GM19328 (cell line): ENCODE data around the gene IGFBP2.

Experiments used
- ATAC-seq: cut with Tn5 transposase; IDR thresholded peaks from one replicate; pipeline ENCODE4 v1.9.1; 2021; ENCODE audit warnings: mild to moderate bottlenecking, moderate library complexity; ENCODE audit not compliant: unreplicated experiment

The IGFBP2 gene

DNA sequence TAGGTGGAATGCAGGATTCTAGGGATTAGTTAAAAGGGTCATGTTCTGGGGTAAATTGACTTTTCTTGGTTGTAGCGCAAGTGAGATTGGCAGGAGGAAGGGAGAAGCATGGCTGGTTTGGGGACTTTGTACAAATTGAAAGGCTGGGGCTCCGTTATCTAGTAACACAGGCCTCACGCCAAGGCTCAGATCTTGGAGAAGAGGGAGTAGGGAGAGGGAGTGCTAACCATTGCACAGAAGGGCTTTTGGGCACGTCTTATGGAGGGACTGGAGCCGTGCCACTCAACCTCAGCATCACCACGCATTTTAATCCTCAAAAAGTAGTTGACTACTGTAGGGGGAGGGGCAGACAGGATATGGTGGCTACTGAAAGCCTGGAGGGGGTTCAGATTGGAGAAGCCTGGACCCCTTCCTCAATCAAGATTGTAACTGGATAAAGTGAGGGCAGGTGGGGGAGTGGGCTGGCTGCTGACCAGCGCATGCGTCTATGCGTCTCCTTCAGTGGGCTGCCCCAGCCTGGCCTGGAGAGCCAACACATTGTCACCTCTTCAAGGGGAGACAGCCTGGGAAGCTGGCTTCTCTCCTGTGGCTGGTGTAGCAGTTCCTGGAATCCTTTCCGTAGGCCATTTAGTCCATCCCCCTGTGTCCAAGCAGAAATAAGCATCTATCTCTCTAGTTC, 47.9 kb downstream of the IGFBP2 start:
- ATAC-seq = no peak

DNA sequence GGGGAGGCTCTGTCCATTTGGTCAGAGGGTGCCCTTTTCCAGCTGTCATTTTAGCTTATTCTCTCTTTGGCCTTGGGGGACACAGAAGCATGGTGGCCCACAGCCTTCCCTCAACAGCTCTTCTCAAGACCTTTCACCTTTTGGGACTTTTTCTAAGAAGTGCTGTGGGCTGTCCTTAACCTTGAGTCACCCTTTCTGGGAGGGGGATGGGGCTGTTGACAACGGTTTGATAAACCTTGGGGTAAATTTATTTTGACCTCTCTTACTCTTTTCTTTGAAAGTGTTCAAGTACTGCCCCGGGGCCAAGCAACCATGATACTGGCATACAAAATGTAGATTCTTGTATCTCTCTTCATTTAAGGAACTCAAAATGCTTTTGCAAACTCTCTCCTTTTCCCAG, 48.5 kb downstream of the IGFBP2 start:
- ATAC-seq = no peak

DNA sequence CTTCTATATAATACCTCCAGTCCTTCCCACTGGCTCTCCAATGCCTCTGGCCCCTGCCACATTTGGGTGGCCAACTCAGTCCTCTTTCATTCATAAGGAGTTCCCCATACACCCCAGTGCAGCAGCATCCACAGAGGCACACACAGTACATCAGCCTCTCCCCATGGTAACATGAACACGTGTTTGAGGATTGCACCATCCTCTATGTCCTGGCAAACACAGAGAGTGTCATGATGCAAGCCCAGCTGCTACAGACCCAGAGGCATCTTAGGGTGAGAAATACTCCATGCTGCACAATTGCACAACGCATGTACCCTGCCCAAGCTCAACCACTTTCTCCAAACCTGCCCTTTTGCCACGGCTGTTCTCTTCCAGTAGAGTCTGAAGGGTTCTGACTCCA, 50.6 kb downstream of the IGFBP2 start:
- ATAC-seq = no peak

DNA sequence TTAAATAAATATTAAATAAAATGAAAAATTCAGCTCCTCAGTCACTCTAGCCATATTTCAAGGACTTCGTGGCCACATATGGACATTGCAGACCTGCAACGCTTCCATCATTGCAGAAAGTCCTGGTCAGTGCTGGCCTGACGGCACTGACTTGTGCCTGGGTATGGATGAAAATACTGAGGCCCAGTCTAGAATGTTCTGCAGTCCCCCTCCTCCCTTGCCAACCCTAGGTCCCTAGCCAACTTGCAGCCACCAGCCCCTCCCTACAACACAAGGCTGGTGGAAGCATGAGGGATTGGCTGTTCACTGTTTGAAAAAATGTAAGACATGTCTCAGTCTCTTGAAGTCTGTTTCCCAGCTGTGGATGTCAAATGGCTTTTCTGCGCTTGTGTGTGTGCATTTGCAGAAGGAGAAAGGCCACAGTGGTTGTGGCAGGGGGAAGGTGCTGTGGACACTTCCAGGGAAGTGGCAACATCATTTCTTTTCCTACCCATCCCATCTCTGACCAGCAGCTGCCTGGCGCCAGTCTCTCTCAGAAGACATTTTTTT, 52.2 kb downstream of the IGFBP2 start:
- no peak for ATAC-seq

DNA sequence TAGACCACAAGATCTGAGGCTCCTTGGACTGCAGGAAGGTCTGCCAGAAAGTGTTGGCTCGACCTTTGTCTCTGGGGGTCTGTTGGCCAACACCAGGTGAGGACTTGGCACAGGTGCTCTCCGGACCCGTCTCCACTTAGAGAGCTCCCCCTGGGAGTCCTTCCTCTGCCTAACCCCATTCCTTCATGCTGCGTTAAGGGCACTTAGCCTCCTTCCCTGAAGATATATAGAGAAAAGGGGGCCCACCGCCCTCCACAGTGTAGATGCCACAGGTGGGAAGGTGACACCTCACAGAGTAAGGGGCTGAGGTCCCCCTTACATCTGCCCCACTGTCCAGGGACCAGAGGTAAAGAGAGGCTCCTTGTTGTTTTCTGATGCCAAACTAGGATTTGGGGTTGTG, 53.9 kb downstream of the IGFBP2 start:
- no peak for ATAC-seq

DNA sequence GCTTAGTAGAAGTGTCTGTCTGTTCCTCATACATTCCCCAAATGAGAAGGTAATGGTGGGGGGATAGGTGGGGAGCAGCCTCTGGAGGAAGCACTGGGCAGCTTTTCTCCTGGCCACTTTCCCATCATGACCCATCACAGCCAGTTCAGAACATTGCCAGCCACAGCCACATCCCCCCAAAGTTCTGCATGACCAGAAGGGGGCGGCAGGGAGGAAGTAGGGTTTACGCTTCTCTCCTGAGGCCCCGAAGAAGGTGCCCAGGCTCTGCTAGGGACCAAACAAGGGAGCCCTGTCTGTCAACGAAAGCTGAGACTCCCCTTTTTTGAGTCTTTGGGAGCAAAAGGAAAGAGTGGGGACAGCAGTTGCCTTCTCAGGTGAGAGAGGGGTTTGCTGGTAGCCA, 54.4 kb downstream of the IGFBP2 start:
- no peak for ATAC-seq

DNA sequence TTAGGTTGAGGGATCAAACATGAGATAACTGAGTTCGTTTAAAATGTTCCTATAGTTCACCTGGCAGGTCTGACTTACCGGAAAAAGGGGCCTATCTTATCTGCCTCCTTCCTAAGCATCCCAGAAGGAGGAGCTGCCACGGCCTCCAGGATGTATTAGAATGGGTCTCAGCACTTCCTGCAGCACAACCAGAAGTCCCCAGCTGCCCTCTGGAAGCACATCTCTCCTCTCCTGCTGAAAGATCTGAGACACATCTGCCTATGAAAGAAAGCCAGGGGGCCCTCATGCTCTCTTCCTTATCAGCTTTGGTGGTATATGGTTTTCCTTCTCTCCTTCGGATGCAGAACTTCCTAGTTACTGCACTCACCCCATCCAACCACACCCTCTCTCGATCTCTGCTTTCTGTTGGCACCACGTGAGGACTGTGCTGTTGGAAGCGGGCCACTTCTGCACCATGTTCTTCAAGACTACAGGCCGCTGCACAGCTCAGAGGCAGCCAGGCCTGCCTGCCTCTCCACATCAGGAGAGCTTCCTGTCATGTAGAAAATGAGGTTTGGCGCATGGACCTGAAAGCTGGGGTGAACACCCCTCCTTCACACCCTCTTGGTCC, 55.6 kb downstream of the IGFBP2 start:
- no peak for ATAC-seq

DNA sequence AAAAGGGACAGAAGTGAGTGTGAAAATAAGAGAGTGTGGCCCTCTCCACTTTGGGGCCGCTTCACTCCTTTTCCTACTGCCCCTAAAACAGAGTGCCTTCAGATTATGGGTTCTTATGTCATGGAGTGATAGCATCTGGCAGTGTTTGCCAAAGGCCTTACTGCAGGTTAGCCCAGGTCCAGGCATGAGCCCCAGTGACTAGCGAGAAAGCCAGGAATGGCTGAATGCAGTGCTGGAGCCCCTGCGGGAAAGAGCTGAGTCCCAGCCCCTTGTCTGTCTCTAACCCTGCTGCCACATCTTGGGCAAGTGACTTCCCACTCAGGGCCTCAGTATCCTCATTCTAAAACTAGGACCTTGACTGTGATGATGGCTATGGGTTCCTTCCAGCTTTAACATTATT, 56.2 kb downstream of the IGFBP2 start:
- ATAC-seq = no peak

DNA sequence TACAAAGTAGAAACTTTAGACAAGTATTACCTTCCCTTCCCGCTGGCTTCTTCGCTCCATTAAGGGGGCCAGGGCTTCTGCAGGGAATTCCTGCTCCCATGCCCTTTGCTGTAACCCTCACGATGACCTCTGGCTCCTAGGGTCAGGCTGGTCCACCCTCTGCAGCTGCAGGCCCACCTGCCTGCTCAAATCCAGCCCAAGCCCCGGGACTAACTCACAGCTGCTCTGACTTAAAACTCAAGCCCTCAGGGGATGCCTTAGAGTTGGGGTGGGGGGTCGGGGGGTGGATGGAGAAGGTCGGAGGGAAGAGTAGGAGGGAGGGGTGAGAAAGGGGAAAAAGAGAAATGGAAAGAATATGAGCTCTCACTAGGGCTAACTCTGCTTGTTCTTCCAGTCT, 57.2 kb downstream of the IGFBP2 start:
- no peak for ATAC-seq

DNA sequence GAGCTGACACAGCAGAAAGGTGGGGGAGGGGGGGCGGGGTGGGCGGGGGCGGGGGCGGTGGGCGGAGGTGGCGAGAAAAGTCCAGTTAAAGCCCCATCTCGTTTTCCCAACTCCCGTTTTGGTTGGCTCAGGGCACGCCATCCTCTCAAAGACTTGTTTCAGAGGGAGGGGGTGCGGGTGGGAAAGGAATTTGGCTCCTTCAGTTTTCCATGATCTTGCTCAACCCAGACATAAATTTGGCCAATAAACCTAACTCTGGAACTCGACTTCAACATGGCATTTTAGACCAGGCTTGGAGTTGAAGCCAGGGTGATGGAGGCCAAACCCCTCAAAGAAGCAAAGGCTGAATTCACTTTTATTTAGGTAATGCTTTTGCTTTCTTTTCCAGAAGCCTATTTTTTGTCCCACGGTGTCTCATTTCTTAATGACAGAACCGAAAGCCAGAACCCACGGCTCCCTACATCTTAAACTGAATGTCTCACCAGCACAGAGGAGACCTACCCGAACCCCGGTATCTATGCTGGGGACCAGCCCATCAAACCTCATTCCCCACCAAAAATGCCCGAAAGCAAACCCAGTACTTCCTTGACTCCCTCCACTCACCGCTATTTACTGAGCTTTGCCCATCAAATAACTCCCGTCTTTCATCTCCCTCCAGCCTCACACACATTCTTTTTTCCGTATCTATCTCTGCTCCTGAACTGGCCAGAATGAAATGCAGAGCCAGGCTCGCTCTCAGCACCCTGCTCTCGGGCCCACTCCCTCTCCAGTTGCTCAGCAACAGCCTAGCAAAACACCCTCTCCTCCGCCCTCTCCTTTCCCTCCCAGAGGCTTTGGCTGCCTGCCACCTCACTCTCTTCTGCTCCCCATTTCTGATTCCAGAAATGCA, 57.9 kb downstream of the IGFBP2 start:
- ATAC-seq = no peak

DNA sequence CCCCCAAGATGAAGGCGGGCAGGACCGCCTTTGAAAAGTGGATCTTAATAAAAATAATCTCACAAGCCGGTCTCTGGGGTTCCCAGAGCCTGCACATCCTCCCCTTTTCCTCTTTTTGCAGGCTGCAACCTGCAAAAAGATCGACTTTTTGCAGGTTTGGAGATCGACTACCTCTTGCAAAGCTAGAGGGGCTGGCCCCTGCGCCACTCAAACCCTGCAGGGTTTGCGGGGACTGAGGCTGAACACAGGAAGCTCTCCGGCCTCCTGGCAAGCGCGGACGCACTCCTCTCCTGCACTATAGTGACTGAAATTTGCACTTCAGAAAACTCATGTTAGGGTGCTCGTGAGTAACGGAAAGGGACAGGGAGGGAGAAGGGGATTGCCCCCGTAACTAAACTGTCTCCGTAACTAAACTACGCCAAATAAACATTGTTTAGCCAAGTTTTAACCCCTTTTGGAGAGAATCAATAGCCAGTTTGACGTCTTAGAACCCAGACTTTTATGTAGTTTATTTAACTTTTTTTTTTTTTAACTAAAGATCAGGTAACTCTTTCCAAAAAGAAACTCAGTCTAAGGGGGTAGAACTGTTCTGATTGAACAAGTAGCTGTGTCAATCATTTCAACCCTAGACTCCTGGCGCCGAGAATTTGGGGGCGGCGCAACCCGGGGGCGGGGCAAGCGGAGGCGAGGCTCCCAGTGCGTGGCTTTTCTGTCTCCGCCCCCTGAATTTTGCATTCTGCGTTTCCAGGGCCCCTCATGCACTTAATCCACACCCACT, 59.6 kb downstream of the IGFBP2 start:
- no peak for ATAC-seq

DNA sequence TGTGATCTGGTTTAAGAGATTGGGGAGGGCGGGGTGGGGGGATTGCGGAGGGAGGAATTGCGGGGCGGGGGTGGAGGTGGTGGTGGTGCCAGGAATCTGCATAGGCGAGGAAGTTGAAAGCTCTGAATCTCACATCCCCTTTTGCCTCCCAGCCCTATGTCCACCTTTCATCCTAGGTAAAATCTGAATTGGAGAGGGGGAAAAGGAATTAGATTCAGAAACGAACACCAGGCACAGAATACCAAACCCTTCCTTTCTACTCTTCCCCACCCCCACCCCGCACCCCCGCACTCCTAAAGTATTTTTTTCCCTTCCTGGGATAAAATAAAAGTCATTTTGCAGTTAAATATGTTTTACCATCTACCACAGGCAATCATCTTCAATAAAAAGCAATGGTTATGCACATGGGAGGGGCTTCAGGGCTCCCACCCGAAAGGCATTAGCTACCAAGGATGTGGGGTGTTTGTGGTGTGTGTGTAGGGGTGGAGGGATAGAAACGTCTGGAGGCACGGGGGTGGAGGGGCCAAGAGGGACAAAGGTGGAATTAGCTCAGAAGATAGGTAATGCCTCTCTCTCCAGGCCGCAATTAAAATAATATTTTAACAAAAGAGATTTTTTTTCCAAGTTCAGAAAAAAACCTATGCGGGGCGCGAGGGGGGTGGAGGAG, 60.3 kb downstream of the IGFBP2 start:
- no peak for ATAC-seq

DNA sequence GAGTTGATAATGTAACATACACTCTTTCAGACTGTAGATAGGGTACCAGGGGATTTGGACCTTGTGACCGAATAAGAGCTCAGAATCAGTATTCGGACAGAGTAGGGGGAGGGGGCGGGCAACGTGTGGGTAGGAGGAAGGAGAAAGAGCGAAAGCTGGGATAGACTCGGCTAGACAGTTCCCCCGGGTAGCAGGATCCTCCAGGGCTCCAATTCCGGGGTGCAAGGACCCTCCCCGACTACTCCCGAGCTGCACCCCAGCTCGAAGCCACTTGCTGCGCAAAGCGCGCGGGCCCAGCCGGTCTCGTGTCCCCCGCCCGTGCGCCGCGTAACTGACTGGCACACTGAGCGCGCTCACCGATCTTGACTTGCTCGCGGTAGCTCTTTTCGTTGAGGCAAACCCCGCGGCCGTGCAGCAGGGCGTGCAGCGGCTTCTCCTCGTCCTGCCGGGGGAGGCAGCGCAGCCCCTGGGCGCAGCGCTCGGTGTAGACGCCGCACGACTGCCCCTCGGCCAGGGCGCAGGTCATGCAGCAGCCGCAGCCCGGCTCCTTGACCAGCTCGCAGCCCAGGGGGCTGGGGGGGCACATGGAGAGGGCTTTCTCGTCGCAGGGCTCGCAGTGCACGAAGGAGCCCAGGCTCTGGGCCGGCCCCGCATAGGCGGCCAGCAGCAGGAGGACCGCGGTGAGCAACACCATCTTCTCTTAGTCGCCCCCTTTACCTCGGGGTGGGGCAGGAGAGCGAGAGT, 61.0 kb downstream of the IGFBP2 start:
- ATAC-seq = no peak

DNA sequence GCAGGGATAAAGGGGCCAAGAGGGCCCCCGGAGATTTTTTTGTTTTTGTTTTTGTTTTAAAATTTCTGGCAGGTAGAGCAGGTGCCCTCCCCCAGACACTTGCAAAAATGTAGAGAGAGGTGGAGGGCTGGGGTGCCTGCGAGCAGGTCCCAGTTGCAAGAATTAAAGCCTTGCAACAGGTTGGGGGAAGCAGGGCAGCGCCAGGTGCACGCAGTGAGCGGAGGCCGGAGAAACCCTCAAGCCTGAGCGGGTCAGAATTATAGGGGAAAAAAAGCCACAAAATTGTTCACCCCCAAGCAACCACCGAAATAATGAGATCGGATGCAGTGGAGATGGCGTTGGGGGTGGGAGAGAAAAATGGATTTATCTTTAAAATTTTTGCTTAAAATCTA, 61.6 kb downstream of the IGFBP2 start:
- ATAC-seq = no peak

DNA sequence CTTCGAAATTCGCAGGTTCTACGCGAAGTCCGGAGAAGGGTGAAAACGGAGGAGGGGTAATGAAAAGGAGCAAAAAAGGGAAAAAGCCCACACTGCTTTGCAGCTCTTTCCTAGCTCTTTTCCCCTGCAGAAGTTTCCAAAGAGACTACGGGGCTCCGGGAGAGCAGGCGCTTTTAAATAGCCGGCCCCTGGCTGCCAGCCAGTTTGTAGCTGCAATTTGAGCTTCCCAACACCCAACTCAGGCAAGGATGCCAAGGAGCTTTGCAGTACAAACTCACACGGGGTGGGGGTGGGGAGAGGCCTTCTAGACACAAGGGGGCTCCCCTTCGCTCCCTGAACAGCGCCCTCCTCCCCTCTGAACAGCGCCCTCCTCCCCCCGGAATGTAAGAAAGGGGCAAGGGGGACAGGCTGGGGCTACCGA, 62.2 kb downstream of the IGFBP2 start, which contains the start of gene IGFBP5:
TSS of gene IGFBP5 (minus strand) at position 149 of the 421 bp plus-strand sequence. CDS start 774 bp downstream, outside the sequence.
- ATAC-seq = no peak

DNA sequence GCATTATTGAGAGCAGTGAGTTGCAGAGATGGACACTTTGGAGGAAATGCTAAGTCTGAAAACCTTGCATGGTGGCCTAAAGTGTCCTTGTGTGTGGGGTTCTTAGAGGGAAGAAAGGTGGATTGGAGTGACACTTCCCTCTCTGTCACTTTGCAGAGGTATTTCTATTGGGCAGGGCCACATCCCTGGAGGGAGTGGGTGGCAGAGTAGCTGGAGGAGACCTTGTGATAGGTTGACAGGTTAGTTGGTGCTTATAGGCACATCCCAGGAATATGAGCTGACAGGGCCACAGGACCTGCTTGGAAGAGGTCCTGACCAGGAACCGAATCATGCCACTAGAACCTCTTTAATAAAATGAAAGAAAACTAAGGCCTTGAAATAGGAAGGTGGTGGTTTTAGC, 63.1 kb downstream of the IGFBP2 start:
- ATAC-seq = no peak

DNA sequence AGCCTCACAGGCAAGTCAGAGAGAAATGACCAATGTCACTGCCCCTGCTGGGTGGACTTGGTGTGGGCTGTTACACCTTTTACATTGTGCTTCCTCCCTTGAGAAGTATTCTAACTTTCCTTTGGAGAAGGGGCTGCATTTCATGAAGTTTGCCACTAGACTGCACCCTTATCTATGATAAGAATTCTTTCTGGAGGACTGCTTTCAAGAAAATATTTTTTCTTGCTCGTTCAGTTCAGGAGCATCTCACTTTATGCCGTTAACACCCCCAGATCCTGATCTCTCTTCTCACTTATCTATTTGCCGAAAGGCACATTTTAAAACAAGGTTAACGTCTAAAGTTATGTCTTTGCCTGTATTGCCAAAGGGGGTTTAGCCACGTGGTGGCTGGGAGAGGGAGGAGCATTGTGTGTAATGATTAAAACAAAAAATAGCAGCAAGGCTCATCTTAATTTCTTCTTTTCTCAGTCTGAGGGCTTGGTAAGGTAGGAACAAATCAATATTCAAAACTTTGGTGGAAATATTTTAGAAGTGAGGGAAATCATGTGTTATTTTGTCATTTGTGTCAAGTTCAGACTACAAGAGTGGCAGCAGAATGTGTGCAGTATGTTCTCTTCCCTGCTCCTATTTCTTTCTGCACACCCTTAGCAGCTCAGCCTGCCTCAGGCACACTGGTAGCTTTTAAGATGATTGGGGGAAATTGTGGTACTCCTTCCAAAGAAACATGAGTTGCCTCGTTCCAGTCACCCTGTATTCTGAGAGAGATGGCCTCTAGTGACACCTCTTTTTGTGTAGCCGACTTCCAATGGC, 63.7 kb downstream of the IGFBP2 start:
- ATAC-seq = no peak

DNA sequence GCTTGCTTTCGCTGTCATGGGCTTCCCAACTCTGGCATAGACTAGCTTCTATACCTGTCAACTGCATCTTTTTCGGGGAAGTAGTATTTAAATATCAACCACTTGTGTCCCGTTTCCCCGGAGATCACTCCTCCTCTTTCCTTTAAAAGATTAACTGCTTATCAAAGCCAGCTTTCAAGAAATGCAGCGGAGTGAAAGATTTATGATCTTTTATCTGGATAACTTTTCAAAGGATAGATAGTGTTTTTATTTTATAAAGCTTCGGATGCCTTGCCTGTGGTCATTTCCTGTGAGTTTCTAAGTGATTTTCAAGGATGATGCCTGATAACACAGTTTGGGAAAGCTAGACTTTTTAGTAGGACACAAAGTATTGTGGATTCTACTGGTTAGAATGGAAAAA, 65.1 kb downstream of the IGFBP2 start:
- no peak for ATAC-seq

DNA sequence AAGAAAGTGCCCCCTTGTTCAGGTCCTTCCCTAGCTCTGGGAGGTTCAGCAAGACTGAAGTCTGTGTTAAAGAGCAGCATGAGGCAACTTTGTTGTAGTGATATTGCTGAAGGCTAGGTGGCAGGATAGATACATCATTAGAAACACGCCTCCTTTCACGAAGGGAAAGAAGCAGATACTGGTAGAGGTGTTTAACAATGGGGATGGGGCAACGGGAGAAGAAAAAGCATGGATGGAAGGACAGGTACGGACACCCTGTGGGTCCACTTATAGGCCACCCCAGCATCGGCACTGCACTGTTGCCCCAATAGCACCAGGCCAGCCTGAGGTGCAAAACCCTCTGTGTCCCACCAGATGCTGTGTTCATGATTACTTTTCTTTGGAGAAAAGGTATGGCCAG, 65.7 kb downstream of the IGFBP2 start:
- no peak for ATAC-seq
